Medulla oblongata (tissue), 1 donor: ENCODE data around the gene WWOX.

ENCODE experiments used
- DNase-seq: peaks from one replicate; pipeline ENCODE4 v3.0.0-alpha.2; 2015; ENCODE audit errors: extremely low spot score

The WWOX gene

GRCh38 chr16:78902321-78902720 lies 802.9 kb downstream of the WWOX start:
- no peak for DNase-seq

DNA sequence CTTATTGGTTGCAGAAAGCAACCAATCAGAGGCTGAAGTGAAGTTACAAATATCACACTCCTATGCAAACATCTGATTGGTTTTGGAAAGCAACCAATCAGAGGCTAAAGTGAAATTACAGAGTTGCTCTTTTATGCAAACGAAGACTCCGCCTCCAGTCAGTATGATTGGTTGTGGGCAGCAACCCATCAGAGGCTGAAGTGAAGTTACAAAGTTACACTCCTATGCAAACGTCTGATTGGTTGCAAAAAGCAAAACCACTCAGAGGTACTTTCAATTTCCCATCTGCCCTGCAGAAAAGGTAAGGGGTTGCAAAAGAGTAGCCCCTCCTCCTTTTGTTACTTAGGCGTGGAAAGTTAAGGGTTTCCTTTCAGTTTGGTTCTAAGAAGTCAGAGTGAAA lies 803.8 kb downstream of the WWOX start:
- DNase-seq, result no peak

DNA sequence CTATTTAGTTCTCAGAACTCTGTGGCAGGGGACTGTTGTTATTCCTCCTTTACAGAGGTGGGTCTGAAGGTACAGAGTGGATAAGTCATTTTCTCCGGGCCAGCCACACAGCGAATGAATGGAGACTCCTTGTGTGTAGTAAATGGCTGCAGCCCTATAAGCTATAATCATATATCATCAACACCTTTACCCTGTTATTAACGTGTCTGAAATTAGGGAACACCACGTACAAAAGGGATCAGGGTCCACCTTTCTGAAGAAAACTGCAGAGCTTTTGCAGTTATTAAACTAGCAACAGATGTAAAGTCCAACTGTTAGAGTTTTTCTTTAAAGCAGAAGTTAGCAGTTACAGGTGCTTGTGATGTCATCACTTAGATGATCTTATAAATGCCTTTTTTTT lies 804.4 kb downstream of the WWOX start:
- DNase-seq, result no peak

GRCh38 chr16:78906135-78906534 lies 806.7 kb downstream of the WWOX start:
- DNase-seq, result no peak

GRCh38 chr16:78909226-78909625 lies 809.8 kb downstream of the WWOX start:
- DNase-seq, result no peak

DNA sequence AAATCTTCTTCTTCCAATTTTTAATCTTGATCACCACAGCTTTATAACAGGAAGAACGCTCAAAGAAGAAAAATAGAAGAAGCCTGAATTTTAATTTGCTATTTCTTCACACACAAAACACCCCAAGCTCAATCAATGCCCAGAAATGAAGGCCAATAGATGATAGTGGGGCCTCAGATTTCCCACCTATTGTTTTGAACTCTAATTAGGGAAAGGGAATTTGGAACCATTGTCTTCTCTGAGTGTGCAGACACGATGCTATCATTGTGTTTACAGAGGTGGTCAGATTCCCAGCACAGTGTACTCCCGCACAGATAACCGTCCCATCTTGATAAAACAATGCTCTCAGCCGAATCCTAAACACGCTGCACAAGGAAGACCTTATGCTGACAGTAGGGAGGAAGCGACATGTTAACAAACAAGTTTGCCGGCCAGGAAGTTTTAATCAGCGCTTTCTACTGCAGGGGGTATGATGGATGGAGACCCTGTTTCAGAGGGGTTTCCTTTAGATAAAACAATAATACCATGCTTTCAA lies 816.4 kb downstream of the WWOX start:
- DNase-seq, result no peak

DNA sequence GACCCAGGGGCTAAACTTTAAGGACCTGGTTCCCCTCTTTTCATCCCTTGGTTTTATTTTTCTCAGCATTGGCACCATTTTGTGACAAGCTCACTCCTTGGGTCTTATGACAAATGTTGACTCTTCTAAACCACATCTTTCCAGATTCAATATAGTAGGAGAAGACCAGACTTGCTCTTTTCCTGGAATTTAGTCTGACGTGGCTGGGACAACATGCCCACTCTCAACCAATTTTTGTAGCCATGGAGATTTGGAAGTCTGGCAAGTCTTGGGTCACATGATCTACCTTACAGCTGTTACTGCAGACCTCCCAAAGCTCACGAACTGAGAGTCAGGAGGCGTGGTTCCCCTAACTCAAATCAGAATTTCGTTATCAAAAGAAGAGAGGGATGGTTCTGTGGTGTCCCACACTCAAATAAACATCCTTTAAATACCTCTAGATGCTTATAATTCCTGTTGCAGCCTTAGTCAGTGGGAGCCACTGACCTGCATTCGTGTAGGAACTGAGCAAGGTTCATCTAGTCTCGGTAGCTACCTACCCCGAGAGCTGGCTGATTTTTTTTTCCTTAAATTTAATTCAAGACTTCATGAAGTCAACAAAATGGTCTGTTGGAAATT lies 817.6 kb downstream of the WWOX start:
- no peak for DNase-seq

DNA sequence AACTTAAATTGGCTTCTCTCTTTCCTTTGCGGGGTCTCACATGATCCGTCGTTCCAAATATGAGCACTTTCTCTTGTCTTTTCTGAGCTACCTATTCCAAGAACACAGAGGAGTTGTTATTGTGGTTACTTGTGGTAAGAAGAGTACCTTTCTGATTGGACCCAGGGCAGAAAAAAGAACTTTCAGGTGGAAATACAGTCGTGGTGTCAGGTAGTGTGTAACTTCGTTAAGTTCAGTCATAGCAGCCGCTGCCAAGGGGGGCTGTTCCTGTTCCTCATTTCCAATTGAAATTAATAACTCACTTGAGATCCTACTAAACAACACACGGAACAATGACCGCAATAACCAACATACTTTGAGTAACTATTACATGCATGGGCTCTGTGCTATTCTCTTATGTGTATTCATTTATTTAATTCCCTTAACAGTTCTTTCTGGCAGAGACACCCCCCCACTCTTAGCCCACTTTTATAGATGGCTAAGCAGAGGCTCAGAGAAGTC lies 819.4 kb downstream of the WWOX start:
- DNase-seq, result no peak

DNA sequence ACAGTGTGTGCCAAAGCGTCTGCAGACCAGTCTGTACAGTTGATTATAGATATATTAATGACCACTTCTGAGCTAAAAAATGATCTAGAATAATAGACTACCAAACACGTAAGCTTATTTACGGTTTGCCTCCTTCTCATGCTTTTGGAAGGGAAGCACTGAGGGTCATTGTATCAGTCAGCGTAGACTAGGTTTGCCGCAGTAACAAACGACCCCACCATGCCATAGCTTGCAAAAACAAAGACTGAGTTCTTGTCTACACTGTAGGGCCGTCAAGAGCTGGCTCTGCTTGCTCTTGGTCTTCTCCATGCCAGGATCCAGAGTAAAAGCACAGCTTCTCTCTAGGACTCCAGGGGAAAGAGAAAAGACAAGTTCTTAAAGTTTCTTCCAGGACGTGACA lies 820.4 kb downstream of the WWOX start:
- no peak for DNase-seq

- no peak for DNase-seq
These were observed 821.2 kb downstream of the WWOX start for GRCh38 chr16:78920621-78921020.

DNA sequence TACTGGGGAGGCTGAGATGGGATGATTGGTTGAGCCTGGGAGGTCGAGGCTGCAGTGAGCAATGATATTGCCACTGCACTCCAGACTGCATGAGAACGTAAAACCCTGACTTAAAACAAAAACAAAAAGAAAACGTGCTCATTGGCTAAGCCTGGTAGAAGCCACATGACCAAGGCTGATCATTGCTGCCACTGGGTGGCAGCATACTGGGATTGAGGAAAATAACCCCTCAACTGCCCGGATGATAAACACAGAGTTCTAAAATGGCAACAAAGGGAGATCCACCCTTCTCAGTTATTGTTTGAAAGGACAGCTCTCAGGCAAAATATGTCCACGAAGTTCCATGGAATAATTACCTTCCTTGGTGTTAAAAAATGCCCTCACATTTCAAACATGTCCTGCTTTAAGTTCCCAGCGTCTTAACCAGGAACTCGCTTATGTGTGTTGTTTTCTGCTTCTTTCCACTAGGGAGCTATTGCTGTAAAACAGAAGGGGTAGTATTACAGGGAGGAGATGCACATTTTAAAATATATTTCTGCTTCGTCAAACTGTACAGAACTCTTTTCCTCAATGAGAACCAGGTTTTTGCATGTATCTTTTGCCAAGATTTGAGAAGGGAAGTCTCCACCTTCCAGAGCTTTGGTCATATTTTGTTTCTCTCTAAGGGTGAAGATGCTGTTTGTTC lies 825.8 kb downstream of the WWOX start:
- DNase-seq, result peak; percentile 35

GRCh38 chr16:78926723-78927210 lies 827.3 kb downstream of the WWOX start:
- no peak for DNase-seq

DNA sequence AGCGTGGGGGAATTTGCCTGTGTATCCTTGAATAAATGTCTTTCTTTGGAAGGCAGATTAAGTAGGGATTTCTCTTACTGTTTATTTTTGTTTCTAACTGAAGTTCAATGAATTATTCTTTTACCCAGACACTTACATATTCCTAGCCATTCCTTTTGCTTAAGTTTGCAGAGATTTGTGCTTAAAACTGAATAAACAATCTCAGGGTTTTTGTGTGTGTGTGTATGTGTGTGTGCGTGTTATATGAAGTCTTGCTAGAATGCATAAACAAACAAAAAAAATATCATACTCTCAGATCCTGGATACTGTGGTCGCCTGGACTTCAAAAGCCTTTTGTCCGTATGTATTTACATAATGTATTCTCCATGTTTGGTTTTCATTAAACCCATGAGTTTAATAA lies 828.3 kb downstream of the WWOX start:
- no peak for DNase-seq

- DNase-seq, result no peak
These were observed 830.4 kb downstream of the WWOX start for GRCh38 chr16:78929841-78930240.

- no peak for DNase-seq
These were observed 831.1 kb downstream of the WWOX start for GRCh38 chr16:78930561-78930960.

- DNase-seq, result no peak
These were observed 831.8 kb downstream of the WWOX start for GRCh38 chr16:78931267-78931666.

DNA sequence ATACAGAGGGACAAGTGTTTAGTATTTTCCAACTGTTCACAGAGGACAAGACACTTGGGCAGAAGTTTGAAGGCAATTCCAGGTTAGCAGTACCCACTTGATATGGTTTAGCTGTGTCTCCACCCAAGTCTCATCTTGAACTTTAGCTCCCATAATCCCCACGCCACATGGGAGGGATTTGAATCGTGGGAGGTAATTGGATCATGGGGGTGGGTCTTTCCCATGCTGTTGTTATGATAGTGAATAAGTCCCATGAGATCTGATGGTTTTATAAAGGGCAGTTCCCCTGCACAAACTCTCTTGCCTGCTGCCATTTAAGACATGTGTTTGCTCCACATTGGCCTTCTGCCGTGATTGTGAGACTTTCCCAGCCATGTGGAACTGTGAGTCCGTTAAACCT lies 832.2 kb downstream of the WWOX start:
- DNase-seq, result no peak

GRCh38 chr16:78932355-78932943 lies 833.0 kb downstream of the WWOX start:
- no peak for DNase-seq

DNA sequence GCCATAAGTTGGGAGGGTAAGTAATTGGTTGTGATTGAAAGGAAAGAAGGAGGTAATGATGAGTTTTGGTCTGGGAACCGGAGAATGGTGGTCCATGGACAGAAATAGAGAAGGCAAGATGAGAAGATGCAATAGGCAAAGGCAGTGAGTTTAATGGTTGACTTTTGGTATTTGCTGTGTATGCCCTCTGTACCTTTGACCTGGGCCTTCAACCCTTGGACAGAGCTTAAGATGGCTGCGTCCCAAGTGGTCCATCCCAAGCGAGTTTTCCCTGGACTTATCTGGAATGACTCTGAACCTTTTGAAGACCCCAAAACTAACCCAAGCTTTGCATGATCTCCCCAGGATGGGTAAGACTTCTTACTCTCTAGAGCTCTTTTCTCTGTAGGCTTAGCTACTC lies 836.6 kb downstream of the WWOX start:
- DNase-seq, result no peak

GRCh38 chr16:78939597-78939996 lies 840.1 kb downstream of the WWOX start:
- no peak for DNase-seq

DNA sequence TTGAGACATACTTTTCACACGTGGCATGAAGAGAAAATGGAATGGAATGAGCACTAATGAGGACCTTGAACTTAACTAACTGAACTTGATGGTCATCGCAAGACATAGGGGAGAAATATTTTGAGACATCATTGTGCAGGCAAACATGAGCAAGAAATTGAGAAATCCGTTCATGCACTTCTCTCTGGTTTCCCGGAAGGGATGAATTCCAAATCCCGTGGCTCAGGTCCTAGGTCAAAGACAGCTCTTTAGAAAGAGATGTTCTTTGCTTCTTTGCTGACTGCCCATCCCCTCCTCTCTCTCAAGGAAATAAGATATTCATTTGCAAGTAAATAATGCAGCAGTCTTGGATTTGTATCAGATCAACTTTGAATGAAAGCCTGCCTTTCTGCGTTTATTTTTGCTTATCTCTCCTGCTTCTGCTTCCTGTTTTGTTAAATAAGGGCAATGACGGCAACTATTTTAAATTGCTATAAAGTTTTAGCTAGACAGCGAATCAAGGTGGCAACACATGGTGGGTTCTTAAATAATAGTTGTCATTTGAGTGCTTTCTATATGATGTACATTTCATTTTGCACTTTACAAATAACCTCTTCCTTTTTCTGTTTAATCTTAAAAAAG lies 843.3 kb downstream of the WWOX start:
- DNase-seq, result no peak

GRCh38 chr16:78945336-78945735 lies 845.9 kb downstream of the WWOX start:
- no peak for DNase-seq
